GM21717 (cell line): ENCODE results near the gene GNS.
A peak's percentile ranks its signal among the peaks of the same experiment; 100 is the strongest.

ENCODE experiments used
- ATAC-seq: cut with Tn5 transposase; IDR thresholded peaks from one replicate; pipeline ENCODE4 v1.9.1; 2021; ENCODE audit warnings: mild to moderate bottlenecking, moderate library complexity; ENCODE audit not compliant: unreplicated experiment

GNS gene

GRCh38 chr12:64675795-64676194 lies 83.4 kb downstream of the GNS start:
- no peak for ATAC-seq

- ATAC-seq: no peak
These were observed 84.8 kb downstream of the GNS start for GRCh38 chr12:64674367-64674922.

GRCh38 chr12:64673490-64674169 lies 85.6 kb downstream of the GNS start:
- ATAC-seq: no peak

GRCh38 chr12:64672925-64673409 lies 86.2 kb downstream of the GNS start:
- ATAC-seq: no peak

- no peak for ATAC-seq
These were observed 87.5 kb downstream of the GNS start for GRCh38 chr12:64671681-64672080.

- ATAC-seq: no peak
These were observed 88.1 kb downstream of the GNS start for GRCh38 chr12:64670919-64671639.

- no peak for ATAC-seq
These were observed 89.2 kb downstream of the GNS start for GRCh38 chr12:64670019-64670418.

GRCh38 chr12:64669270-64669842 lies 89.8 kb downstream of the GNS start:
- peak; percentile 74 for ATAC-seq

GRCh38 chr12:64667793-64668192 lies 91.4 kb downstream of the GNS start:
- ATAC-seq: no peak

GRCh38 chr12:64666054-64666914 lies 92.9 kb downstream of the GNS start:
- ATAC-seq: peak; percentile 36

- peak; percentile 46 for ATAC-seq
These were observed 93.7 kb downstream of the GNS start for GRCh38 chr12:64665514-64665913.
